Lower leg skin (tissue), 4 donors: ENCODE data around the gene PHLDA2. TPM values are rescaled to one million over a fixed set of nuclear protein-coding genes. Genes with fewer than 3 reads are reported as not detected.

Experiments used
- DNase-seq, 2 donors: peaks; one replicate each; pipeline ENCODE4 v3.0.0-alpha.2; 2019; ENCODE audit warnings: low spot score in 2 of 2
- H3K4me3 ChIP-seq: fragments of 200-600 bp; sonication (generic); 2 replicates; pipeline ENCODE4 v1.5.1; 2017; ENCODE audit warnings: mild to moderate bottlenecking, low read depth; ENCODE audit not compliant: poor library complexity, severe bottlenecking
- POLR2A ChIP-seq, 2 donors: fragments of 450-650 bp; IDR thresholded peaks; one replicate each; pipeline ENCODE4 v1.6.1; 2016 to 2017; ENCODE audit warnings: antibody characterized with exemption in 2 of 2, mild to moderate bottlenecking in 1 of 2, moderate library complexity in 1 of 2
- WGBS, 2 donors: methylation state at CpG; one replicate each; pipeline ENCODE4 v1.1.5; 2018; 5-methylcytosine and 5-hydroxymethylcytosine counted together
- intact Hi-C: fragments of 100-400 bp; cut with DNase I; formaldehyde crosslinking; loops from one replicate; pipeline ENCODE4 v1.15.0; 2023; ENCODE audit warnings: low total_unique reads
- total RNA-seq, 4 donors: library from RNA; depleted of rRNA; stranded (reverse); fragments of >200 nt; gene quantifications; one replicate each; pipeline ENCODE4 v1.1.0, GENCODE V29; 2016
- TF ChIP-seq, protein P1 (sequence below), 3 donors: fragments of 450-650 bp; IDR thresholded peaks; one replicate each; pipeline ENCODE4 v1.5.1; 2016; ENCODE audit warnings: antibody characterized with exemption in 3 of 3, mild to moderate bottlenecking in 3 of 3, moderate library complexity in 2 of 3

Gene PHLDA2
- total RNA-seq, 4 donors from 2014 or later, result 5.1 to 16.0 (median 7.4) TPM

DNA sequence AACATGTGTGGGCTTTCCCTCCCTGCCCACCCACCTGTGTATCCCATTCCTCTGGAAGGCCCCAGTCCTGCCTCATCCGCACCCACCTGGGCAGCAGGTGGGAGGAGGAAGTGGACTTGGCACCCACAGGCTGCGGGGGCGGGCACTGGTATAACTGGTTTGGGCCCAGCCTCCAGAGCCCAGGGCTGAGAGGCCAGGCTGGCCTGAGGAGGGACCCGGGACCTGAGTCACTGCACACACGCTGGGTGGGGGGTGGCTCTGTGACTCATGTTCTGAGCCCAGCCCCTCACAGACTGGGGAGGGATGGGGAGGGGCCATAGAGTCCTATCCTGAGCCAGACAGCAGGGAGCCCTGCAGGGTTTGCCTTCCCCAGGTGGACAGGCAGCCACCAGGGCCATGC lies 16.7 kb downstream of the PHLDA2 start:
- no peak overlapping the region for H3K4me3 ChIP-seq
- no peak for TF ChIP-seq POLR2A (IDR thresholded peaks at IDR 0.05)
- TF ChIP-seq, protein P1, sequence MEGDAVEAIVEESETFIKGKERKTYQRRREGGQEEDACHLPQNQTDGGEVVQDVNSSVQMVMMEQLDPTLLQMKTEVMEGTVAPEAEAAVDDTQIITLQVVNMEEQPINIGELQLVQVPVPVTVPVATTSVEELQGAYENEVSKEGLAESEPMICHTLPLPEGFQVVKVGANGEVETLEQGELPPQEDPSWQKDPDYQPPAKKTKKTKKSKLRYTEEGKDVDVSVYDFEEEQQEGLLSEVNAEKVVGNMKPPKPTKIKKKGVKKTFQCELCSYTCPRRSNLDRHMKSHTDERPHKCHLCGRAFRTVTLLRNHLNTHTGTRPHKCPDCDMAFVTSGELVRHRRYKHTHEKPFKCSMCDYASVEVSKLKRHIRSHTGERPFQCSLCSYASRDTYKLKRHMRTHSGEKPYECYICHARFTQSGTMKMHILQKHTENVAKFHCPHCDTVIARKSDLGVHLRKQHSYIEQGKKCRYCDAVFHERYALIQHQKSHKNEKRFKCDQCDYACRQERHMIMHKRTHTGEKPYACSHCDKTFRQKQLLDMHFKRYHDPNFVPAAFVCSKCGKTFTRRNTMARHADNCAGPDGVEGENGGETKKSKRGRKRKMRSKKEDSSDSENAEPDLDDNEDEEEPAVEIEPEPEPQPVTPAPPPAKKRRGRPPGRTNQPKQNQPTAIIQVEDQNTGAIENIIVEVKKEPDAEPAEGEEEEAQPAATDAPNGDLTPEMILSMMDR (IDR thresholded peaks at IDR 0.05), result no peak
- DNase-seq, result no peak
- intact Hi-C loops, result no loop called here
- WGBS, 2 donors, result 29 to 40% methylated on average over 1 to 4 of the region's 5 CpGs

DNA sequence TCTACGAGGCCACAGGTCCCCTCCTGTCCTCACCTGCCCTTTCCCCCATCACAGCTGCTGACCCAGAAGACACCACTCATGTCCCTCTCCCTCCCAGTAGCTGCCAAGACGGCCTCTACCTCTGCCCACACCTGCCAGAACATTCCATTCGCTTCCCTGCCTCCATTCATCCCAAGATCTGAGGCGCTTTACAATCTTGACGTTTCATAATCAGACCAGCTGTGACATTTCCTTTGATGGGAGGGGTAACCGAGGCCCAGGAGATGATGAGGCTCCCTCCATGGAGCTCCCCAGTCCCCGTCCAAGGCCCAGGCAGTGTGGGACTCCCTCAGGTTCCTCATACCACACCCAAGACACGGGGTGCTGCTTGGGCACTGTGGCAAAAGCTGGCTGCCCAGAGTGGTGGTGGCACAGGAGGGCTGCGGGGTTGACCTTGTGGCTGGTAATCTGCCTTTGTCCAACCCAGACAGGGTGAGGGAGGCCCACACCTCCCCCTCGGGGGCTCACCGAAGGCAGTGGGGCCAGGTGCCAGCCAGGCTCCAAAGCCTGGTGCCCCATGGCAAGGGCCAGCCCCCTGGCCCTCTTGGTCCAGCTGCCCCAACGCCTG lies 17.3 kb downstream of the PHLDA2 start:
- TF ChIP-seq, protein P1 (IDR thresholded peaks at IDR 0.05), result no peak
- no peak for TF ChIP-seq POLR2A (IDR thresholded peaks at IDR 0.05)
- no peak overlapping the region for H3K4me3 ChIP-seq
- WGBS, 2 donors, result 51 to 58% methylated on average over 9 to 10 of the region's 12 CpGs
- intact Hi-C loops, result no loop called here
- DNase-seq, result no peak

DNA sequence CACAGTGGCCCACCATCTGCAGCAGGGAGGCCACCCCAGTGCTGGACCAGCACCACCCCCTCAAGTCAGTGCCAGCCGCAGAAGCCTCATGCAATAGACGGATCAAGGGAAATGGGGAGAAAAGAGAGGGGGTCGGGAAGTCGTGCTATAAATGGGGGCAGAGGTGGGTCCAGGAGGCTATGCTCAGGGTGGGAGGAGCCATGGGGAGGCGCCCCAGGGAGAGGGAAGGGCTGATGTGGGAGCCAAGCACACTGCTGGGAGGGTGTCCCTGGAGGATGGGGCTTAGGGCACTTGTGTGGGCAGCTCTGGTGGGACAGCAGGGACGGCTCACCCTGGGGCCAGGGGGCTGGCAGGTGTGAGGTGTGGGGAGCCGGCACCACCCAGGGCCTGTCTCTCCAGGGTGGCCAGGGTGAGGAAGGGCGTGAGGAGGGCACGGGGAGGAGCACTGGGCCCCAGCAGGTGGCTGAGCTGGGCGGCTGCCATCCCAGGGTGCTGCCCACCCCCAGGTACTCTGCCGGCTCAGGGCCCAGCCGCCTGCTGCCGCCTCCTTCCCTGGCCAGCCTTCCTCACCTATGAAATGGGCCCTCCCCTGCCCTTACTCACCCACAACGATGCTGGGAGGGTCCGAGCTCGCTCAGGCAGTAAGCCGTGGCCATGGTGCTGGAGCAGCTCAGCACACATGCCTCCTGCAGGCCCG lies 18.0 kb downstream of the PHLDA2 start:
- TF ChIP-seq, protein P1 (IDR thresholded peaks at IDR 0.05), result no peak
- TF ChIP-seq POLR2A (IDR thresholded peaks at IDR 0.05), result no peak
- no peak for DNase-seq
- no peak overlapping the region for H3K4me3 ChIP-seq
- intact Hi-C loops, result no loop called here
- WGBS, 2 donors, result 66 to 70% methylated on average over 16 to 17 of the region's 18 CpGs

DNA sequence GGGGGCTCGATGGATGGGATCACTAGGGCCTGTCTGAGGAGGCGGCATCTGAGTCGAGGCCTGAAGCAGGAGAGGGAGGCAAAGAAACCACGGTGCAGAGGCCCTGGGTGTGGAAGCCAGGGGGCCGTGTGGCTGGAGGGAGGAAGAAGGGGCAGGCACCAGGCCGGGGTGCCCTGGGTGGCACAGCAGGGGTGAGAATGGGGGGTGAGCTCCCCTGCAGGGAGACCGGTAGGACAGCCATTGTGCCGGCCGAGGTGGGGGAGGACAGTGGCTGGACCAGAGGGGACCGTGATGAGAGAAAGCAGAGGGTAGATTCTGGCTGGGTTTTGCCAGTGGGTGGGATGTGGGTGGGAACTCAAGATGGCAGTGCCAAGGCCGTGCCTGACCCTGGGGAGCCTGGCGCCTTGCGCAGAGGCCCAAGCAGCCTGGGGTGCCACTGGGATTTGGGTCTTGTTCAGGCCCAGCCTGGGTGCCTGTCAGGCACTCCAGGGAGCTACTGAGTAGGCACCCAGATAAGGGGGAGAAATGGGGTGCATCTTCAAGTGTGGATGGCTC lies 18.7 kb downstream of the PHLDA2 start:
- TF ChIP-seq, protein P1 (IDR thresholded peaks at IDR 0.05), result no peak
- WGBS, 2 donors, result 84 to 93% methylated on average over 13 of the region's 13 CpGs
- intact Hi-C loops, result no loop called here
- DNase-seq, result no peak
- H3K4me3 ChIP-seq, result no peak overlapping the region

DNA sequence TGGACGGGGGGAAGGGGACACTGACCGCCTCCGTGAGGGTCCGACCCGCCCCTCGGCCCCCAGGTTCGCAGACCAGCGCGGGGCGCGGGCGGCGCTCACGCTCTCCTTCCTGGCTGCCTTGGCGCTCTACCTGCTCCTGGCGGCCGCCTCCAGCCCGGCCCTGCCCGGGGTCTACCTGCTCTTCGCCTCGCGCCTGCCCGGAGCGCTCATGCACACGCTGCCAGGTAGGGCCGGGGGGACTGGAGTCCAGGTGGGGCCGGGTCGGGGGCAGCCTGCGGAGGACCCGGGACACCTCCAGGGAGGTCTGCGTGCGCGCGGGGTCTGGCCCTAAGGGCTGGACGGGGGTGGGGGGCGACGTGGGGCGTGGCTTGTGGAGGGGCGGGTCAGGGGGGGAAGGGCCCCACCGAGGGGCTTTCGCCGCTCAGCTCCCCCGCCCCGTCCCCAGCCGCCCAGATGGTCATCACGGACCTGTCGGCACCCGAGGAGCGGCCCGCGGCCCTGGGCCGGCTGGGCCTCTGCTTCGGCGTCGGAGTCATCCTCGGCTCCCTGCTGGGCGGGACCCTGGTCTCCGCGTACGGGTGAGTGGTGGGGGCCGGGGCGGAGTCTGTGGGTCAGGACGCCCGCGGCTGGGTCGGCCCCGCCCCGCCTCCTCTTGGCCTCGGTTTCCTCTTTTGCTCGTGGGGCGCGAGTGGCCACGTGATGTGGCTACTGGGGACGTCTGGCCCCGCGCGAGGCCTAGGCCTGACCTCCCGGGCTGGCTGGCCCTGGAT lies 19.9 kb downstream of the PHLDA2 start:
- TF ChIP-seq, protein P1 (IDR thresholded peaks at IDR 0.05), result no peak
- no peak for TF ChIP-seq POLR2A (IDR thresholded peaks at IDR 0.05)
- intact Hi-C loops, result no loop called here
- no peak for DNase-seq
- WGBS, 2 donors, result 33 to 55% methylated on average over 36 to 40 of the region's 78 CpGs
- H3K4me3 ChIP-seq, result no peak overlapping the region
